Transverse colon (tissue), 4 donors: ENCODE results near the gene CAMSAP1.

ENCODE experiments used
- EP300 ChIP-seq: sonication (generic); formaldehyde crosslinking; IDR thresholded peaks from one replicate; pipeline ENCODE4 v1.6.1; 2017; ENCODE audit warnings: antibody characterized with exemption, low read depth
- POLR2A ChIP-seq: fragments of 450-650 bp; IDR thresholded peaks from one replicate; pipeline ENCODE4 v1.6.1; 2016; ENCODE audit warnings: antibody characterized with exemption, mild to moderate bottlenecking, moderate library complexity
- POLR2AphosphoS5 ChIP-seq, 3 donors: sonication (generic); formaldehyde crosslinking; IDR thresholded peaks; one replicate each; pipeline ENCODE4 v1.6.1; 2016; ENCODE audit warnings: antibody characterized with exemption in 3 of 3
- TF ChIP-seq, protein P1 (sequence below), 5 experiments: fragments of 200-600 bp in 3 of 5; fragments of 450-650 bp in 2 of 5; sonication (generic) in 3 of 5; IDR thresholded peaks; 1 replicate in 2 of 5; 2 replicates in 3 of 5; pipeline ENCODE4 v1.5.1; 2016 to 2017; ENCODE audit warnings: antibody characterized with exemption in 5 of 5, inconsistent platforms in 3 of 5, mild to moderate bottlenecking in 2 of 5, moderate library complexity in 1 of 5

DNA sequence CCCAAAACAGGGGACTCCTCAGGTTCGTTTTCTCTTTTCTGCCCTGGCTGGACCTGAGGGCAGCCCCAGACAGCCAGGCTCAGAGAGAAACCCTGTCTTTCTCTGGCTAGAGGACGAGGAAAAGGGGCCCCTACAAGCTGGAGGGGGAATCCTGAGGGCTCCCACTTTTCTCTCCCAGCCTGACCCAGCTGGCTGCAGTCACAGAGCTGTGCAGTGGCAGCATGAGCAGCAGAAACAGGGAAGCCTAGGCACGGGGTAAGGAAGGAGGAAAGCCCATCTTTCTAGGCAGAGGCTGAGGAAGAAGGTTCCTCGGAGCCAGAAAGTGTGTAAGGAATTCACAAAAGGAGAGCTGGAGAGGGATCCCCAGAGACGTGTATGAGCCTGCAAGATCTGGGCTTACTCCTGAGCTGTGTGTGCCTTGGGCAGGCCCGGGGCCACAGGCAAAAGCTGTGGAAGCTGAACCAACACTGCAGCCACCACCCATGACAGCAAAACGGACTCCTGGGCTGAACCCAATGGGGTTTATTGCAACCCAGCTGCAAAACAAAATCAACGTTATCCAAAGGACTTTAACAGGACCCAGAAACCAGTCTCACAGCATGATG lies 16.2 kb downstream of the CAMSAP1 start:
- TF ChIP-seq, protein P1, sequence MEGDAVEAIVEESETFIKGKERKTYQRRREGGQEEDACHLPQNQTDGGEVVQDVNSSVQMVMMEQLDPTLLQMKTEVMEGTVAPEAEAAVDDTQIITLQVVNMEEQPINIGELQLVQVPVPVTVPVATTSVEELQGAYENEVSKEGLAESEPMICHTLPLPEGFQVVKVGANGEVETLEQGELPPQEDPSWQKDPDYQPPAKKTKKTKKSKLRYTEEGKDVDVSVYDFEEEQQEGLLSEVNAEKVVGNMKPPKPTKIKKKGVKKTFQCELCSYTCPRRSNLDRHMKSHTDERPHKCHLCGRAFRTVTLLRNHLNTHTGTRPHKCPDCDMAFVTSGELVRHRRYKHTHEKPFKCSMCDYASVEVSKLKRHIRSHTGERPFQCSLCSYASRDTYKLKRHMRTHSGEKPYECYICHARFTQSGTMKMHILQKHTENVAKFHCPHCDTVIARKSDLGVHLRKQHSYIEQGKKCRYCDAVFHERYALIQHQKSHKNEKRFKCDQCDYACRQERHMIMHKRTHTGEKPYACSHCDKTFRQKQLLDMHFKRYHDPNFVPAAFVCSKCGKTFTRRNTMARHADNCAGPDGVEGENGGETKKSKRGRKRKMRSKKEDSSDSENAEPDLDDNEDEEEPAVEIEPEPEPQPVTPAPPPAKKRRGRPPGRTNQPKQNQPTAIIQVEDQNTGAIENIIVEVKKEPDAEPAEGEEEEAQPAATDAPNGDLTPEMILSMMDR (IDR thresholded peaks at IDR 0.05): no peak
- no peak for TF ChIP-seq POLR2AphosphoS5 (IDR thresholded peaks at IDR 0.05)
- no peak for TF ChIP-seq EP300
- no peak for TF ChIP-seq POLR2A
